SK-N-SH (cell line): ENCODE results near the gene HSPA1A. TPM values are rescaled to one million over a fixed set of nuclear protein-coding genes. Genes with fewer than 3 reads are reported as not detected.
"Not testable (repeated sequence)": the region's sequence is repeated elsewhere in the genome, so short reads cannot be mapped to it uniquely, and the experiment has no call there.

Experiments
- CTCF ChIA-PET: fragments of 300-600, 350-600 bp; formaldehyde crosslinking; extraction: SDS; loops from one replicate; lab custom pipeline; 2021; lab: Yijun Ruan, JAX
- POLR2A ChIA-PET: fragments of 350-600 bp; sonication (Branson Sonifier 250); formaldehyde crosslinking; extraction: SDS; loops from one replicate; lab custom pipeline; 2020; ENCODE audit warnings: antibody characterized with exemption, inconsistent platforms; lab: Yijun Ruan, JAX
- DNase-seq: peaks from one replicate; pipeline ENCODE4 v3.0.0; 2012
- H2AFZ ChIP-seq: fragments of 200-600 bp; sonication (generic); 2 replicates; pipeline ENCODE4 v1.8.1; 2016; ENCODE audit warnings: antibody characterized with exemption, mild to moderate bottlenecking, low read depth
- H3F3A ChIP-seq: fragments of 200-600 bp; sonication (generic); replicated peaks from 2 replicates; pipeline ENCODE3; 2016; ENCODE audit warnings: antibody characterized with exemption, mild to moderate bottlenecking; ENCODE audit not compliant: insufficient read depth
- H3K27ac ChIP-seq, 2 experiments: fragments of 200-500 bp in 1 of 2; fragments of 200-600 bp in 1 of 2; sonication (Bioruptor generic) in 1 of 2; sonication (generic), shearing (Covaris generic) in 1 of 2; 2 replicates each; pipeline versions ENCODE4 v1.5.1 to v1.6.1; 2014 to 2016; ENCODE audit warnings: low read depth in 2 of 2, inconsistent platforms in 1 of 2, low read length in 1 of 2, mild to moderate bottlenecking in 1 of 2, mixed read lengths in 1 of 2
- H3K27me3 ChIP-seq: fragments of 200-600 bp; sonication (generic), shearing (Covaris generic); 2 replicates; pipeline ENCODE4 v1.6.1; 2016; ENCODE audit warnings: mixed run types; ENCODE audit not compliant: insufficient read depth
- H3K36me3 ChIP-seq, 2 experiments: fragments of 200-500 bp in 1 of 2; fragments of 200-600 bp in 1 of 2; sonication (Bioruptor generic) in 1 of 2; sonication (generic) in 1 of 2; replicated peaks in 1 of 2; 2 replicates each; pipeline versions ENCODE3 to v1.5.1; 2014 to 2016; ENCODE audit warnings: low read length in 1 of 2, mild to moderate bottlenecking in 1 of 2; ENCODE audit not compliant: insufficient read depth in 2 of 2, control insufficient read depth in 1 of 2
- H3K4me1 ChIP-seq, 2 experiments: fragments of 200-500 bp in 1 of 2; fragments of 200-600 bp in 1 of 2; sonication (Bioruptor generic) in 1 of 2; sonication (generic), shearing (Covaris generic) in 1 of 2; 2 replicates each; pipeline versions ENCODE4 v1.5.1 to v1.6.1; 2014 to 2016; ENCODE audit warnings: low read depth in 1 of 2, low read length in 1 of 2, mixed run types in 1 of 2; ENCODE audit not compliant: insufficient read depth in 2 of 2, control insufficient read depth in 1 of 2
- H3K4me2 ChIP-seq: fragments of 200-600 bp; sonication (generic), shearing (Covaris generic); 2 replicates; pipeline ENCODE4 v1.6.1; 2017; ENCODE audit warnings: mixed run types
- H3K4me3 ChIP-seq, 2 experiments: fragments of 200-500 bp in 1 of 2; fragments of 200-600 bp in 1 of 2; sonication (Bioruptor generic) in 1 of 2; sonication (generic), shearing (Covaris generic) in 1 of 2; 2 replicates each; pipeline versions ENCODE4 v1.5.1 to v1.8.1; 2014 to 2016; ENCODE audit warnings: low read depth in 2 of 2, inconsistent platforms in 1 of 2, low read length in 1 of 2, mild to moderate bottlenecking in 1 of 2, mixed read lengths in 1 of 2, moderate library complexity in 1 of 2
- H3K79me2 ChIP-seq: fragments of 200-600 bp; sonication (generic); 2 replicates; pipeline ENCODE4 v1.8.1; 2017; ENCODE audit warnings: mild to moderate bottlenecking; ENCODE audit not compliant: insufficient read depth
- H3K9ac ChIP-seq: fragments of 200-600 bp; sonication (generic); 2 replicates; pipeline ENCODE4 v1.6.1; 2017; ENCODE audit warnings: mixed run types
- H3K9me2 ChIP-seq: fragments of 200-600 bp; sonication (generic); 2 replicates; pipeline ENCODE4 v1.6.1; 2017; ENCODE audit warnings: mixed run types
- H3K9me3 ChIP-seq: fragments of 200-600 bp; sonication (generic); 2 replicates; pipeline ENCODE4 v1.6.1; 2017; ENCODE audit warnings: mixed run types, mild to moderate bottlenecking, moderate library complexity
- H4K20me1 ChIP-seq: fragments of 200-600 bp; sonication (generic); 2 replicates; pipeline ENCODE4 v1.6.1; 2017; ENCODE audit warnings: mild to moderate bottlenecking, mixed run types; ENCODE audit not compliant: insufficient read depth
- EP300 ChIP-seq, 2 experiments: IDR thresholded peaks; 2 replicates each; pipeline versions ENCODE4 v1.4.0 to v1.6.1; 2012; ENCODE audit warnings: borderline replicate concordance in 1 of 2, low read depth in 1 of 2, low read length in 1 of 2
- GABPA ChIP-seq: IDR thresholded peaks from 2 replicates; pipeline ENCODE4 v1.4.0; 2012; ENCODE audit warnings: low read depth, mild to moderate bottlenecking
- GATA2 ChIP-seq: sonication (generic); formaldehyde crosslinking; IDR thresholded peaks from 2 replicates; pipeline ENCODE4 v1.5.0; 2020; ENCODE audit warnings: mild to moderate bottlenecking, missing genetic modification reagents
- MAX ChIP-seq: IDR thresholded peaks from 2 replicates; pipeline ENCODE4 v1.4.0; 2012; ENCODE audit warnings: low read depth
- MEF2A ChIP-seq: IDR thresholded peaks from 2 replicates; pipeline ENCODE4 v1.4.0; 2012; ENCODE audit warnings: low read depth, borderline replicate concordance
- MXI1 ChIP-seq: IDR thresholded peaks from 2 replicates; pipeline ENCODE4 v1.6.1; 2012; ENCODE audit warnings: mild to moderate bottlenecking, low read depth, low read length, improper control_type of control experiment
- RAD21 ChIP-seq: IDR thresholded peaks from 2 replicates; pipeline ENCODE4 v1.6.1; 2012; ENCODE audit warnings: mild to moderate bottlenecking, low read length
- SIN3A ChIP-seq: IDR thresholded peaks from 2 replicates; pipeline ENCODE4 v1.6.1; 2012; ENCODE audit warnings: low read depth, mild to moderate bottlenecking, low read length, moderate library complexity, borderline replicate concordance
- TAF1 ChIP-seq: IDR thresholded peaks from 2 replicates; pipeline ENCODE4 v1.6.1; 2012; ENCODE audit warnings: low read depth, mild to moderate bottlenecking, low read length, moderate library complexity, borderline replicate concordance
- TCF12 ChIP-seq: IDR thresholded peaks from 2 replicates; pipeline ENCODE4 v1.4.0; 2012
- WGBS: methylation state at CpG from one replicate; pipeline ENCODE4 v1.1.6; 2017; ENCODE audit warnings: low lambda C conversion rate; 5-methylcytosine and 5-hydroxymethylcytosine counted together
- polyA plus RNA-seq, 3 experiments: library from polyadenylated mRNA; depleted of rRNA; stranded (reverse); fragments of >200 nt; gene quantifications; 2 replicates each; pipeline ENCODE4 v1.2.3, GENCODE V29; 2012
- TF ChIP-seq, protein P1 (sequence below): IDR thresholded peaks from 2 replicates; pipeline ENCODE4 v1.6.1; 2012; ENCODE audit warnings: mild to moderate bottlenecking, low read depth, low read length, moderate library complexity
- TF ChIP-seq, protein P2 (sequence below): fragments of 200-600 bp; sonication (generic); IDR thresholded peaks from 2 replicates; pipeline ENCODE4 v1.6.1; 2017; ENCODE audit warnings: antibody characterized with exemption, mild to moderate bottlenecking, moderate library complexity

Gene HSPA1A
- polyA plus RNA-seq, 1 of the 3 experiments (the other 2 are of a cell fraction): 119 TPM

DNA sequence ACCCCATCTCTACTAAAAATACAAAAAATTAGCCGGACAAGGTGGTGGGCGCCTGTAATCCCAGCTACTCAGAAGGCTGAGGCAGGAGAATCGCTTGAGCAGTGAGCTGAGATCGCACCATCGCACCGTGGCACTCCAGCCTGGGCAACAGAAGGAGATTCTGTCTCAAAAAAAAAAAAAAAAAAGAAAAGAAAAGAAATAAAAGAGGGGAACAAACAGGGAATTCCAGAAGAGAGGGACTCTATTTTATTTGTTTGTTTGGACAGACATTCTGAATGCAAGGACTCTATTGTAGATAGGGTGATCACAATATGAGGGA, 21.5 kb upstream of the HSPA1A start:
- H3K9me2 ChIP-seq, H4K20me1 ChIP-seq, POLR2A ChIA-PET, H3K9me3 ChIP-seq, H2AFZ ChIP-seq, DNase-seq, H3K27me3 ChIP-seq: not testable (repeated sequence)
- peak overlapping the region; percentile 72 to 96; a peak in 3 of 4 replicates for H3K27ac ChIP-seq
- peaks cover 3 to 12% of the 10 kb centered on the region in 2 experiments; a peak in 3 of 4 replicates for H3K4me1 ChIP-seq
- peaks cover 30% of the 10 kb centered on the region for H3F3A ChIP-seq
- peaks cover 23 to 31% of the 10 kb centered on the region in 2 experiments for H3K36me3 ChIP-seq
- CTCF ChIA-PET: interaction anchor here (3.0 kb wide), 1 partner anchor 141 kb away, joined by 7 read pairs; no protein-coding TSS in a partner anchor
- H3K9ac ChIP-seq: peak overlapping the region; percentile 84; the same call in 1 of the 2 replicates
- peak overlapping the region; percentile 99 for H3K4me2 ChIP-seq
- 85% methylated on average over 6 of the region's 6 CpGs for WGBS
- H3K4me3 ChIP-seq: peak overlapping the region; percentile 80 to 82
- H3K79me2 ChIP-seq: peaks cover 38% of the 10 kb centered on the region

DNA sequence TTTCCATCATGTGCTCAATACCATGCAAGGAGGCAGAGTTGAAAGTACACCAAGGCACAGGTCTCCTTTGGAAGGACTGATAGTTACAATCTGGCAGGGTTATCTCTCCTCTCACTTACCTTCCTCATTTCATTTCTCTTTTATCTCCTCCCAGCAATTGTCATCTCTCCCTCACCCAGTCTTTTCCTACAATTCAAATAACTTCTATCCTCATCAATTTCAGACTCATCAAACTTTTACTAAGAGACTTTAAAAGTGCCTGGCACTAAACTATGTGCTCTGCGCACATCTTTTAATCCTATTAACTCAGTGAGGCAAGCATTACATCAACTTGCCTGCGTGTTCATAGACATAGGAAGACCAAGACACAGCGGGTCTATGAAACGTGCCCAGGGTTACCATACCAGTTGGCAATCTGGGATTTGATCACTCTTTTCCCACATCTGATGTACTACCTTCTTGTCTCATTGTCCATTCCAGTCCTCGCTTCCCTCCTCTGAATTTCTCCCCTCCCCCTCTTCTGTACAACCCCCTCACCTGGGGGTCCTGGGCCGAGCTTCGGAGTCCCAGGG, 21.0 kb upstream of the HSPA1A start:
- no peaks in the 10 kb centered on the region for H3K9me2 ChIP-seq
- DNase-seq: no peak
- H3K27ac ChIP-seq: peak overlapping the region; percentile 72 to 96; a peak in 3 of 4 replicates
- peak overlapping the region; percentile 45; the same call in 1 of the 2 replicates for H2AFZ ChIP-seq
- no peaks in the 10 kb centered on the region for H4K20me1 ChIP-seq
- H3K27me3 ChIP-seq: no peaks in the 10 kb centered on the region
- H3K4me3 ChIP-seq: peak overlapping the region; percentile 80 to 82
- TF ChIP-seq, protein P1, sequence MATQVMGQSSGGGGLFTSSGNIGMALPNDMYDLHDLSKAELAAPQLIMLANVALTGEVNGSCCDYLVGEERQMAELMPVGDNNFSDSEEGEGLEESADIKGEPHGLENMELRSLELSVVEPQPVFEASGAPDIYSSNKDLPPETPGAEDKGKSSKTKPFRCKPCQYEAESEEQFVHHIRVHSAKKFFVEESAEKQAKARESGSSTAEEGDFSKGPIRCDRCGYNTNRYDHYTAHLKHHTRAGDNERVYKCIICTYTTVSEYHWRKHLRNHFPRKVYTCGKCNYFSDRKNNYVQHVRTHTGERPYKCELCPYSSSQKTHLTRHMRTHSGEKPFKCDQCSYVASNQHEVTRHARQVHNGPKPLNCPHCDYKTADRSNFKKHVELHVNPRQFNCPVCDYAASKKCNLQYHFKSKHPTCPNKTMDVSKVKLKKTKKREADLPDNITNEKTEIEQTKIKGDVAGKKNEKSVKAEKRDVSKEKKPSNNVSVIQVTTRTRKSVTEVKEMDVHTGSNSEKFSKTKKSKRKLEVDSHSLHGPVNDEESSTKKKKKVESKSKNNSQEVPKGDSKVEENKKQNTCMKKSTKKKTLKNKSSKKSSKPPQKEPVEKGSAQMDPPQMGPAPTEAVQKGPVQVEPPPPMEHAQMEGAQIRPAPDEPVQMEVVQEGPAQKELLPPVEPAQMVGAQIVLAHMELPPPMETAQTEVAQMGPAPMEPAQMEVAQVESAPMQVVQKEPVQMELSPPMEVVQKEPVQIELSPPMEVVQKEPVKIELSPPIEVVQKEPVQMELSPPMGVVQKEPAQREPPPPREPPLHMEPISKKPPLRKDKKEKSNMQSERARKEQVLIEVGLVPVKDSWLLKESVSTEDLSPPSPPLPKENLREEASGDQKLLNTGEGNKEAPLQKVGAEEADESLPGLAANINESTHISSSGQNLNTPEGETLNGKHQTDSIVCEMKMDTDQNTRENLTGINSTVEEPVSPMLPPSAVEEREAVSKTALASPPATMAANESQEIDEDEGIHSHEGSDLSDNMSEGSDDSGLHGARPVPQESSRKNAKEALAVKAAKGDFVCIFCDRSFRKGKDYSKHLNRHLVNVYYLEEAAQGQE: no peak
- TF ChIP-seq GATA2 (CRISPR knock-in tag) (peak; percentile 12; the same call in 1 of the 2 replicates), MAX (no peak), MEF2A (no peak), RAD21 (0 out of 2 replicates have a peak, but pooled peaks have one; percentile 7), MXI1 (peak; percentile 62; the same call in 1 of the 2 replicates), TCF12 (no peak), SIN3A (no peak), TAF1 (no peak), GABPA (no peak), EP300 (IDR thresholded peaks at IDR 0.05; ENCODE audit: borderline replicate concordance in 1 of 2, low read depth in 1 of 2, low read length in 1 of 2) (no peak)
- TF ChIP-seq, protein P2, sequence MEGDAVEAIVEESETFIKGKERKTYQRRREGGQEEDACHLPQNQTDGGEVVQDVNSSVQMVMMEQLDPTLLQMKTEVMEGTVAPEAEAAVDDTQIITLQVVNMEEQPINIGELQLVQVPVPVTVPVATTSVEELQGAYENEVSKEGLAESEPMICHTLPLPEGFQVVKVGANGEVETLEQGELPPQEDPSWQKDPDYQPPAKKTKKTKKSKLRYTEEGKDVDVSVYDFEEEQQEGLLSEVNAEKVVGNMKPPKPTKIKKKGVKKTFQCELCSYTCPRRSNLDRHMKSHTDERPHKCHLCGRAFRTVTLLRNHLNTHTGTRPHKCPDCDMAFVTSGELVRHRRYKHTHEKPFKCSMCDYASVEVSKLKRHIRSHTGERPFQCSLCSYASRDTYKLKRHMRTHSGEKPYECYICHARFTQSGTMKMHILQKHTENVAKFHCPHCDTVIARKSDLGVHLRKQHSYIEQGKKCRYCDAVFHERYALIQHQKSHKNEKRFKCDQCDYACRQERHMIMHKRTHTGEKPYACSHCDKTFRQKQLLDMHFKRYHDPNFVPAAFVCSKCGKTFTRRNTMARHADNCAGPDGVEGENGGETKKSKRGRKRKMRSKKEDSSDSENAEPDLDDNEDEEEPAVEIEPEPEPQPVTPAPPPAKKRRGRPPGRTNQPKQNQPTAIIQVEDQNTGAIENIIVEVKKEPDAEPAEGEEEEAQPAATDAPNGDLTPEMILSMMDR: no peak
- POLR2A ChIA-PET: interaction anchor here (0.8 to 1.8 kb wide), 7 partner anchors 12 to 1177 kb away, joined by 3 to 24 read pairs (median 4); partner anchors contain the start of genes CLIC1, DDX39B, HSPA1A and HSPA1L
- H3K9me3 ChIP-seq: no peaks in the 10 kb centered on the region
- H3K4me1 ChIP-seq: peaks cover 3 to 12% of the 10 kb centered on the region in 2 experiments; a peak in 3 of 4 replicates
- peaks cover 38% of the 10 kb centered on the region for H3K79me2 ChIP-seq
- H3F3A ChIP-seq: peaks cover 25% of the 10 kb centered on the region
- WGBS: 3% methylated on average over 7 of the region's 7 CpGs
- peak overlapping the region; percentile 99 for H3K4me2 ChIP-seq
- peak overlapping the region; percentile 84 for H3K9ac ChIP-seq
- CTCF ChIA-PET: interaction anchor here (0.8 to 3.0 kb wide), 10 partner anchors 9 to 248 kb away, joined by 3 to 37 read pairs (median 7); partner anchors contain the start of genes ATP6V1G2, DDAH2 and LSM2
- peaks cover 18 to 26% of the 10 kb centered on the region in 2 experiments for H3K36me3 ChIP-seq
